ENCODE measurements around the gene ABCG2. TPM values are rescaled to one million over a fixed set of nuclear protein-coding genes. Genes with fewer than 3 reads are reported as not detected.

ABCG2 gene
- total RNA-seq, 1 donor from 2014 or later: 7.8 TPM

Small RNAs within 50 kb of the gene (small RNA-seq; reads per million reads assigned to genes)
- gene RNU6-818P (not detected), gene RNU6ATAC31P (not detected)

Other genes starting within 250 kb of the ABCG2 start
- gene SPP1, start 182.9 kb downstream of the ABCG2 start, total RNA-seq: 156 TPM
- gene PKD2, start 151.0 kb downstream of the ABCG2 start, total RNA-seq: 36.0 TPM
- gene PPM1K, start 125.9 kb upstream of the ABCG2 start, total RNA-seq: 22.4 TPM
- gene HERC6, start 220.2 kb upstream of the ABCG2 start, total RNA-seq: 2.6 TPM